Heart left ventricle (tissue), 16 donors: ENCODE results near the gene CPN1. TPM values are rescaled to one million over a fixed set of nuclear protein-coding genes. Genes with fewer than 3 reads are reported as not detected.

Source experiments
- ATAC-seq, 4 donors: fragments of 200-7000 bp; cut with Tn5 transposase; one replicate each; pipeline ENCODE4 v1.9.1; 2020 to 2022; ENCODE audit warnings: moderate library complexity in 4 of 4, mild to moderate bottlenecking in 3 of 4, moderate number of reproducible peaks in 1 of 4
- DNase-seq, 5 donors: peaks; one replicate each; pipeline ENCODE4 v3.0.0-alpha.2; 2020
- H3K27ac ChIP-seq, 12 donors: fragments of 200-600 bp; sonication (generic) in 4 of 12; one replicate each; pipeline versions ENCODE4 v1.5.0 to v1.8.0; 2016 to 2022; ENCODE audit warnings: mild to moderate bottlenecking in 2 of 12
- H3K27me3 ChIP-seq, 9 donors: fragments of 200-600 bp; sonication (generic) in 2 of 9; one replicate each; pipeline versions ENCODE4 v1.5.1 to v1.8.0; 2016 to 2022; ENCODE audit warnings: mild to moderate bottlenecking in 3 of 9
- H3K36me3 ChIP-seq, 9 donors: fragments of 200-600 bp; sonication (generic) in 2 of 9; one replicate each; pipeline versions ENCODE4 v1.5.0 to v1.8.0; 2018 to 2022; ENCODE audit warnings: mild to moderate bottlenecking in 2 of 9
- H3K4me1 ChIP-seq, 12 donors: fragments of 200-600 bp; sonication (generic) in 4 of 12; one replicate each; pipeline versions ENCODE4 v1.5.0 to v1.8.0; 2016 to 2022; ENCODE audit warnings: mild to moderate bottlenecking in 3 of 12
- H3K4me3 ChIP-seq, 12 donors: fragments of 200-600 bp; sonication (generic) in 4 of 12; one replicate each; pipeline versions ENCODE4 v1.5.0 to v1.8.0; 2017 to 2022; ENCODE audit warnings: mild to moderate bottlenecking in 9 of 12, moderate library complexity in 4 of 12
- H3K9me3 ChIP-seq, 12 donors: fragments of 200-600 bp; sonication (generic) in 4 of 12; one replicate each; pipeline versions ENCODE4 v1.5.0 to v1.8.0; 2016 to 2022; ENCODE audit warnings: mild to moderate bottlenecking in 1 of 12
- CTCF ChIP-seq, 12 donors: fragments of 200-600 bp; sonication (generic) in 4 of 12; IDR thresholded peaks; one replicate each; pipeline versions ENCODE4 v1.5.0 to v1.8.0; 2018 to 2022; ENCODE audit warnings: antibody characterized with exemption in 12 of 12, mild to moderate bottlenecking in 5 of 12
- POLR2A ChIP-seq, 2 donors: fragments of 450-650 bp; IDR thresholded peaks; one replicate each; pipeline ENCODE4 v1.6.1; 2017; ENCODE audit warnings: antibody characterized with exemption in 2 of 2, mild to moderate bottlenecking in 2 of 2, moderate library complexity in 2 of 2
- WGBS, 4 donors: extraction: QIAGEN DNeasy Blood & Tissue Kit in 2 of 4; methylation state at CpG; one replicate each; pipeline versions ENCODE4 v1.1.5 to v1.1.7; 2013 to 2018; 5-methylcytosine and 5-hydroxymethylcytosine counted together
- intact Hi-C, 10 donors: fragments of 100-400 bp; cut with DNase I; formaldehyde crosslinking; loops; one replicate each; pipeline versions ENCODE4 v1.11.1 to v1.14.2; 2022
- polyA plus RNA-seq, 2 donors: library from polyadenylated mRNA; stranded (reverse); fragments of 200-250 nt; gene quantifications; one replicate each; pipeline ENCODE4 v1.2.3, GENCODE V29; 2013
- total RNA-seq, 9 donors: library from RNA; depleted of rRNA in 2 of 9; stranded (reverse); fragments of >200 nt in 2 of 9; fragmentation: NEBNext Ultra II Directional in 3 of 9; extraction: Animal tissue kit (Norgen Biotek cat#: 25700) in 3 of 9; gene quantifications; one replicate each; pipeline versions ENCODE4 v1.1.0 to v1.2.4, GENCODE V29; 2016 to 2023
- donor health status: ischemic (EF 13 %, LVEDD 7.1; RV severe dilation, severe dysfunction).
- donor health status: healthy with polysubstance abuse.
- donor health status: DM: no; HTN: yes; CAD: no.
- donor health status: DM: no; HTN: no; CAD: no.
- donor health status: ischemic (EF 25% LVEDD 6.9; RV normal size, moderate dysfunction).
- donor health status: ischemic (EF 25% LVEDD 5.7; RV mildly dilated, moderate dysfunction).
- donor health status: healthy.
- donor health status: DM: yes; HTN: yes; CAD: no.
- donor health status: ischemic (EF 35%, LVEDD 5.7; RV mildly dilated, moderate dysfunction).
- donor health status: nonischemic (EF 11% LVEDD 7.7; RV severe dilation, severe dysfunction).
- donor health status: DM: yes; HTN: yes; CAD: no.
- donor health status: PGD.
- donor health status: ischemic (EF 29% LVEDD 5.4; RV normal size, mild dysfunction).
- donor health status: nonischemic (EF 23%, LVEDD 6.1; RV moderate dilation, normal function).

CPN1 gene
- total and polyA plus RNA-seq, 11 donors = not detected

GRCh38 chr10:100020886-100021253, 60.8 kb downstream of the CPN1 start:
- intact Hi-C loops = no loop called here
- Histone ChIP-seq H3K4me1 (no peaks in the 10 kb centered on the region), H3K27me3 (no peaks in the 10 kb centered on the region), H3K4me3 (no peak overlapping the region), H3K36me3 (no peaks in the 10 kb centered on the region), H3K27ac (no peak overlapping the region), H3K9me3 (no peaks in the 10 kb centered on the region)
- DNase-seq = no peak
- 78 to 82% (median 81%) methylated on average over 5 to 11 of the region's 11 CpGs for WGBS, 4 donors
- TF ChIP-seq CTCF (IDR thresholded peaks at IDR 0.05) = no peak
- TF ChIP-seq POLR2A (IDR thresholded peaks at IDR 0.05) = no peak
- ATAC-seq = no peak

GRCh38 chr10:100020142-100020885, 61.4 kb downstream of the CPN1 start:
- Histone ChIP-seq H3K27me3 (no peaks in the 10 kb centered on the region), H3K27ac (no peak overlapping the region), H3K9me3 (no peaks in the 10 kb centered on the region), H3K4me3 (no peak overlapping the region), H3K4me1 (no peaks in the 10 kb centered on the region), H3K36me3 (no peaks in the 10 kb centered on the region)
- no peak for DNase-seq
- no peak for ATAC-seq
- TF ChIP-seq CTCF (IDR thresholded peaks at IDR 0.05) (no peak), POLR2A (IDR thresholded peaks at IDR 0.05) (no peak)
- 62 to 76% (median 65%) methylated on average over 5 of the region's 5 CpGs for WGBS, 4 donors
- intact Hi-C loops = no loop called here

GRCh38 chr10:100019787-100020141, 61.9 kb downstream of the CPN1 start:
- Histone ChIP-seq H3K27ac (no peak overlapping the region), H3K4me1 (no peaks in the 10 kb centered on the region), H3K9me3 (no peaks in the 10 kb centered on the region), H3K27me3 (no peaks in the 10 kb centered on the region), H3K4me3 (no peak overlapping the region), H3K36me3 (no peaks in the 10 kb centered on the region)
- TF ChIP-seq POLR2A (IDR thresholded peaks at IDR 0.05) (no peak), CTCF (IDR thresholded peaks at IDR 0.05) (peak in 1 of 12 donors; percentile 7)
- intact Hi-C loops = loop anchor here in 4 of 10 donors (10.0 kb wide), 2 partner anchors 165 to 175 kb away; no protein-coding TSS in a partner anchor
- ATAC-seq (no peak), DNase-seq (no peak)
- WGBS, 4 donors = 31 to 43% (median 36%) methylated on average over 3 of the region's 3 CpGs

GRCh38 chr10:100014071-100014762, 67.5 kb downstream of the CPN1 start:
- no peak for TF ChIP-seq POLR2A (IDR thresholded peaks at IDR 0.05)
- no peak for TF ChIP-seq CTCF (IDR thresholded peaks at IDR 0.05)
- no peaks in the 10 kb centered on the region for H3K36me3 ChIP-seq
- intact Hi-C loops = loop anchor here in 5 of 10 donors (5.0 to 10.0 kb wide), 4 partner anchors 33 to 169 kb away; no protein-coding TSS in a partner anchor
- ATAC-seq (no peak), DNase-seq (no peak)
- H3K4me1 ChIP-seq = peaks cover 0 to 10% (median 0%) of the 10 kb centered on the region in 12 donors
- no peak overlapping the region for H3K27ac ChIP-seq
- WGBS, 4 donors = 88 to 92% (median 90%) methylated on average over 5 of the region's 5 CpGs
- no peaks in the 10 kb centered on the region for H3K9me3 ChIP-seq
- no peaks in the 10 kb centered on the region for H3K27me3 ChIP-seq
- no peak overlapping the region for H3K4me3 ChIP-seq
